Panc1 (cell line): ENCODE results near the gene ABCC4.

Experiments used
- POLR2AphosphoS5 ChIP-seq: IDR thresholded peaks from 2 replicates; pipeline ENCODE4 v1.6.1; 2012; ENCODE audit warnings: mild to moderate bottlenecking, low read depth, low read length, moderate library complexity
- SIN3A ChIP-seq: IDR thresholded peaks from 2 replicates; pipeline ENCODE4 v1.6.1; 2012; ENCODE audit warnings: low read depth, mild to moderate bottlenecking, low read length, moderate library complexity, borderline replicate concordance; ENCODE audit not compliant: insufficient read depth
- TCF7L2 ChIP-seq: IDR thresholded peaks from 2 replicates; pipeline ENCODE4 v1.6.1; 2011; ENCODE audit warnings: mild to moderate bottlenecking, low read depth, low read length, inconsistent platforms
- TF ChIP-seq, protein P1 (sequence below): fragments of 450-650 bp; IDR thresholded peaks from 2 replicates; pipeline ENCODE4 v1.5.1; 2017; ENCODE audit warnings: mild to moderate bottlenecking
- TF ChIP-seq, protein P2 (sequence below), 2 experiments: IDR thresholded peaks; 2 replicates each; pipeline ENCODE4 v1.6.1; 2011 to 2012; ENCODE audit warnings: low read depth in 2 of 2, control low read depth in 1 of 2, low read length in 1 of 2, mild to moderate bottlenecking in 1 of 2, moderate library complexity in 1 of 2; ENCODE audit not compliant: insufficient read depth in 1 of 2

DNA sequence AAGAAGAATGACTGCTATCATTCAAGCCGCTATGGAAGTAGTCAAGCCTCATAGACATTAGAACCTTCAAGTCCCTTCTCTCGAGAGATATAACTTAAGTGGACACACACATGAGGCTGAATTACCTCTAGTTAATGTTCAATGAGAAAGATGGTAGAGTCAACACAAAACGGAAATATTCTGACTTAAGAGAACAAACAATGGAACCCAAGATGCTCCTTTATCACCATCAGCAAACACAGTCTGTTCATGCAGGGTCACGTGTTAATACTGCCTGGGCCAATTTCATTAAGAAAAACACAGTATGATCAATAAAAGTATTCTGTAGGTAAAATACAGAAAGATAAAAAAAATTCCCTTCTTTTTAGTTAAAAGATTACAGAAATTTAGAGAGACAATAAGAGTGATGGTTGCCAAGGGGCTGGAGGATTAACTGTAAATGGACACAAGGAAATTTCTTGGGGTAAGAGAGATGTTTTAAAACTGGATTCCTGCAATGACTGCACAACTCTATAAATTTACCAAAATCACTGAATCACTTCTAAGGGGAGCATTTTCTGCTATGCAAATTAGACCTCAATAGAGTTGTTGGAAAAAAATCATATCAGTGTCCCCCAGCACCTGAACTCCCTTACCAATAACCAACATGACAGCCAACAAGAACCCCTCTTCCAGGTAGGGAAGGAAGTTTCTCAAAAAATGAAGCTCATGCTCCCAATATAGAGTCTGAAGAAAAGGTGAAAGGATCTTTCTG, 256.6 kb downstream of the ABCC4 start:
- TF ChIP-seq, protein P1, sequence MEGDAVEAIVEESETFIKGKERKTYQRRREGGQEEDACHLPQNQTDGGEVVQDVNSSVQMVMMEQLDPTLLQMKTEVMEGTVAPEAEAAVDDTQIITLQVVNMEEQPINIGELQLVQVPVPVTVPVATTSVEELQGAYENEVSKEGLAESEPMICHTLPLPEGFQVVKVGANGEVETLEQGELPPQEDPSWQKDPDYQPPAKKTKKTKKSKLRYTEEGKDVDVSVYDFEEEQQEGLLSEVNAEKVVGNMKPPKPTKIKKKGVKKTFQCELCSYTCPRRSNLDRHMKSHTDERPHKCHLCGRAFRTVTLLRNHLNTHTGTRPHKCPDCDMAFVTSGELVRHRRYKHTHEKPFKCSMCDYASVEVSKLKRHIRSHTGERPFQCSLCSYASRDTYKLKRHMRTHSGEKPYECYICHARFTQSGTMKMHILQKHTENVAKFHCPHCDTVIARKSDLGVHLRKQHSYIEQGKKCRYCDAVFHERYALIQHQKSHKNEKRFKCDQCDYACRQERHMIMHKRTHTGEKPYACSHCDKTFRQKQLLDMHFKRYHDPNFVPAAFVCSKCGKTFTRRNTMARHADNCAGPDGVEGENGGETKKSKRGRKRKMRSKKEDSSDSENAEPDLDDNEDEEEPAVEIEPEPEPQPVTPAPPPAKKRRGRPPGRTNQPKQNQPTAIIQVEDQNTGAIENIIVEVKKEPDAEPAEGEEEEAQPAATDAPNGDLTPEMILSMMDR, result no peak
- no peak for TF ChIP-seq POLR2AphosphoS5
- TF ChIP-seq, protein P2, sequence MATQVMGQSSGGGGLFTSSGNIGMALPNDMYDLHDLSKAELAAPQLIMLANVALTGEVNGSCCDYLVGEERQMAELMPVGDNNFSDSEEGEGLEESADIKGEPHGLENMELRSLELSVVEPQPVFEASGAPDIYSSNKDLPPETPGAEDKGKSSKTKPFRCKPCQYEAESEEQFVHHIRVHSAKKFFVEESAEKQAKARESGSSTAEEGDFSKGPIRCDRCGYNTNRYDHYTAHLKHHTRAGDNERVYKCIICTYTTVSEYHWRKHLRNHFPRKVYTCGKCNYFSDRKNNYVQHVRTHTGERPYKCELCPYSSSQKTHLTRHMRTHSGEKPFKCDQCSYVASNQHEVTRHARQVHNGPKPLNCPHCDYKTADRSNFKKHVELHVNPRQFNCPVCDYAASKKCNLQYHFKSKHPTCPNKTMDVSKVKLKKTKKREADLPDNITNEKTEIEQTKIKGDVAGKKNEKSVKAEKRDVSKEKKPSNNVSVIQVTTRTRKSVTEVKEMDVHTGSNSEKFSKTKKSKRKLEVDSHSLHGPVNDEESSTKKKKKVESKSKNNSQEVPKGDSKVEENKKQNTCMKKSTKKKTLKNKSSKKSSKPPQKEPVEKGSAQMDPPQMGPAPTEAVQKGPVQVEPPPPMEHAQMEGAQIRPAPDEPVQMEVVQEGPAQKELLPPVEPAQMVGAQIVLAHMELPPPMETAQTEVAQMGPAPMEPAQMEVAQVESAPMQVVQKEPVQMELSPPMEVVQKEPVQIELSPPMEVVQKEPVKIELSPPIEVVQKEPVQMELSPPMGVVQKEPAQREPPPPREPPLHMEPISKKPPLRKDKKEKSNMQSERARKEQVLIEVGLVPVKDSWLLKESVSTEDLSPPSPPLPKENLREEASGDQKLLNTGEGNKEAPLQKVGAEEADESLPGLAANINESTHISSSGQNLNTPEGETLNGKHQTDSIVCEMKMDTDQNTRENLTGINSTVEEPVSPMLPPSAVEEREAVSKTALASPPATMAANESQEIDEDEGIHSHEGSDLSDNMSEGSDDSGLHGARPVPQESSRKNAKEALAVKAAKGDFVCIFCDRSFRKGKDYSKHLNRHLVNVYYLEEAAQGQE (IDR thresholded peaks at IDR 0.05; ENCODE audit: insufficient read depth in 1 of 2, low read depth in 2 of 2, low read length in 1 of 2), result no peak
- TF ChIP-seq SIN3A, result no peak
- TF ChIP-seq TCF7L2, result no peak
